H1 (cell line): ENCODE results near the gene CTIF. TPM values are rescaled to one million over a fixed set of nuclear protein-coding genes. Genes with fewer than 3 reads are reported as not detected.

Experiments
- CTCF ChIA-PET: fragments of 300-600 bp; sonication (Branson Sonifier 250); formaldehyde crosslinking; loops from one replicate; lab custom pipeline; 2021; ENCODE audit not compliant: partially characterized antibody; lab: Charles Lee
- POLR2A ChIA-PET: fragments of 300-600 bp; sonication (Branson Sonifier 250); formaldehyde crosslinking; loops from one replicate; lab custom pipeline; 2021; ENCODE audit warnings: inconsistent platforms; ENCODE audit not compliant: partially characterized antibody; lab: Charles Lee
- DNase-seq, 2 experiments: peaks; one replicate each; pipeline versions ENCODE4 v3.0.0 to v3.0.0-alpha.2; 2010 to 2022; ENCODE audit warnings: low spot score in 2 of 2, low read depth in 1 of 2, mixed read lengths in 1 of 2
- FAIRE-seq: peaks from 2 replicates; lab custom pipeline; 2011; peaks lifted over from hg19 to GRCh38; lab: Jason Lieb, UNC
- H2AFZ ChIP-seq: 2 replicates; pipeline ENCODE4 v1.8.1; 2012; ENCODE audit warnings: low read length, inconsistent platforms
- H2AK5ac ChIP-seq: 2 replicates; pipeline ENCODE4 v1.6.1; 2013; ENCODE audit warnings: low read depth, low read length
- H2BK120ac ChIP-seq: replicated peaks from 2 replicates; pipeline ENCODE3; 2013; ENCODE audit warnings: low read depth, low read length, inconsistent platforms
- H2BK12ac ChIP-seq: 2 replicates; pipeline ENCODE4 v1.6.1; 2013; ENCODE audit warnings: low read depth, low read length
- H2BK15ac ChIP-seq: 2 replicates; pipeline ENCODE4 v1.6.1; 2013; ENCODE audit warnings: low read length
- H2BK20ac ChIP-seq: 2 replicates; pipeline ENCODE4 v1.6.1; 2013; ENCODE audit warnings: low read length
- H2BK5ac ChIP-seq: 2 replicates; pipeline ENCODE4 v1.6.1; 2013; ENCODE audit warnings: low read depth, low read length
- H3K14ac ChIP-seq: 2 replicates; pipeline ENCODE4 v1.6.1; 2013; ENCODE audit warnings: inconsistent platforms; ENCODE audit not compliant: insufficient read length
- H3K18ac ChIP-seq: 2 replicates; pipeline ENCODE4 v1.6.1; 2013; ENCODE audit warnings: low read length; ENCODE audit errors: extremely low read depth
- H3K23ac ChIP-seq: 2 replicates; pipeline ENCODE4 v1.6.1; 2013; ENCODE audit warnings: inconsistent platforms; ENCODE audit not compliant: insufficient read length
- H3K23me2 ChIP-seq: 2 replicates; pipeline ENCODE4 v1.6.1; 2013; ENCODE audit warnings: low read depth, low read length
- H3K27ac ChIP-seq: 2 replicates; pipeline ENCODE4 v1.6.1; 2011; ENCODE audit warnings: low read depth, low read length, inconsistent platforms
- H3K27me3 ChIP-seq, 4 experiments: replicated peaks in 1 of 4; 1 replicate in 1 of 4; 2 replicates in 3 of 4; pipeline versions ENCODE4 v1.6.1 to v1.8.1; 2011 to 2013; ENCODE audit warnings: low read length in 3 of 4, mild to moderate bottlenecking in 3 of 4, inconsistent platforms in 2 of 4, mixed read lengths in 2 of 4, moderate library complexity in 1 of 4; ENCODE audit not compliant: control insufficient read depth in 3 of 4, insufficient read depth in 3 of 4; ENCODE audit errors: extremely low read depth in 1 of 4
- H3K36me3 ChIP-seq, 4 experiments: 2 replicates each; pipeline versions ENCODE4 v1.6.1 to v1.8.1; 2011 to 2013; ENCODE audit warnings: mild to moderate bottlenecking in 4 of 4, low read length in 3 of 4, moderate library complexity in 2 of 4, control low read depth in 1 of 4, inconsistent platforms in 1 of 4; ENCODE audit not compliant: insufficient read depth in 4 of 4, control insufficient read depth in 2 of 4
- H3K4ac ChIP-seq: replicated peaks from 2 replicates; pipeline ENCODE3; 2013; ENCODE audit warnings: low read length, low read depth, mixed read lengths, inconsistent platforms; ENCODE audit not compliant: insufficient read length
- H3K4me1 ChIP-seq, 4 experiments: replicated peaks in 1 of 4; 1 replicate in 1 of 4; 2 replicates in 3 of 4; pipeline versions ENCODE4 v1.6.1 to v1.8.1; 2011 to 2013; ENCODE audit warnings: low read length in 3 of 4, inconsistent platforms in 2 of 4, mixed read lengths in 1 of 4; ENCODE audit not compliant: insufficient read depth in 4 of 4, control insufficient read depth in 3 of 4
- H3K4me2 ChIP-seq, 2 experiments: 2 replicates each; pipeline versions ENCODE4 v1.6.1 to v1.8.1; 2011 to 2013; ENCODE audit warnings: low read depth in 2 of 2, low read length in 2 of 2, control low read depth in 1 of 2, inconsistent platforms in 1 of 2, mild to moderate bottlenecking in 1 of 2; ENCODE audit not compliant: insufficient read depth in 1 of 2
- H3K4me3 ChIP-seq, 4 experiments: fragments of 200-600, 300-600 bp in 1 of 4; sonication (generic), shearing (Covaris generic), sonication (Bioruptor Twin) in 1 of 4; 2 replicates each; pipeline versions ENCODE4 v1.5.1 to v1.8.1; 2011 to 2016; ENCODE audit warnings: low read length in 4 of 4, low read depth in 3 of 4, control low read depth in 2 of 4, inconsistent platforms in 2 of 4, mild to moderate bottlenecking in 2 of 4, mixed read lengths in 1 of 4, moderate library complexity in 1 of 4; ENCODE audit not compliant: insufficient read depth in 2 of 4; ENCODE audit errors: extremely low read depth in 1 of 4
- H3K56ac ChIP-seq: replicated peaks from 2 replicates; pipeline ENCODE3; 2013; ENCODE audit warnings: low read depth, mild to moderate bottlenecking, mixed read lengths, low read length, inconsistent platforms; ENCODE audit not compliant: insufficient read length
- H3K79me1 ChIP-seq: 2 replicates; pipeline ENCODE4 v1.6.1; 2013; ENCODE audit warnings: low read depth, low read length, control low read depth
- H3K79me2 ChIP-seq, 2 experiments: 2 replicates each; pipeline versions ENCODE4 v1.6.1 to v1.8.1; 2012 to 2013; ENCODE audit warnings: low read length in 2 of 2, mild to moderate bottlenecking in 2 of 2, inconsistent platforms in 1 of 2; ENCODE audit not compliant: insufficient read depth in 2 of 2, control insufficient read depth in 1 of 2
- H3K9ac ChIP-seq, 4 experiments: replicated peaks in 1 of 4; 1 replicate in 1 of 4; 2 replicates in 3 of 4; pipeline versions ENCODE4 v1.6.1 to v1.8.1; 2011 to 2013; ENCODE audit warnings: low read depth in 3 of 4, low read length in 3 of 4, control low read depth in 2 of 4, mild to moderate bottlenecking in 2 of 4, moderate library complexity in 2 of 4, inconsistent platforms in 1 of 4; ENCODE audit errors: extremely low read depth in 1 of 4
- H3K9me3 ChIP-seq, 2 experiments: 2 replicates each; pipeline versions ENCODE4 v1.6.1 to v1.8.1; 2012 to 2013; ENCODE audit warnings: mild to moderate bottlenecking in 2 of 2, moderate library complexity in 2 of 2, control low read depth in 1 of 2, inconsistent platforms in 1 of 2, low read depth in 1 of 2, low read length in 1 of 2, mixed read lengths in 1 of 2; ENCODE audit not compliant: insufficient read depth in 2 of 2
- H4K20me1 ChIP-seq, 2 experiments: replicated peaks in 1 of 2; 2 replicates each; pipeline versions ENCODE3 to v1.8.1; 2011 to 2013; ENCODE audit warnings: inconsistent platforms in 2 of 2, low read length in 2 of 2, mild to moderate bottlenecking in 1 of 2; ENCODE audit not compliant: insufficient read depth in 2 of 2, control insufficient read depth in 1 of 2
- H4K5ac ChIP-seq: 2 replicates; pipeline ENCODE4 v1.6.1; 2013; ENCODE audit warnings: low read length, low read depth, mixed read lengths, inconsistent platforms; ENCODE audit not compliant: insufficient read length
- H4K8ac ChIP-seq: 2 replicates; pipeline ENCODE4 v1.8.0; 2013; ENCODE audit warnings: mild to moderate bottlenecking, moderate library complexity, low read length, inconsistent platforms; ENCODE audit not compliant: insufficient read depth; ENCODE audit errors: extremely low read depth
- H4K91ac ChIP-seq: replicated peaks from 2 replicates; pipeline ENCODE3; 2013; ENCODE audit warnings: low read length, mixed read lengths, inconsistent platforms; ENCODE audit not compliant: insufficient read length
- ASH2L ChIP-seq: fragments of 200-600, 300-600 bp; sonication (generic); IDR thresholded peaks from one replicate; pipeline ENCODE4 v1.7.1; 2017; ENCODE audit warnings: low read length
- CBX5 ChIP-seq: fragments of 300-800, 300-1000 bp; sonication (generic); IDR thresholded peaks from 2 replicates; pipeline ENCODE4 v1.7.1; 2016; ENCODE audit warnings: antibody characterized with exemption, low read length, low read depth
- WGBS, 2 experiments: shearing (Covaris generic) in 1 of 2; methylation state at CpG; one replicate each; pipeline versions ENCODE4 v1.1.6 to v1.1.7; 2013 to 2015; ENCODE audit warnings: low lambda C conversion rate in 2 of 2, mixed read lengths in 2 of 2, inconsistent platforms in 1 of 2, low coverage in 1 of 2, missing lambda C conversion rate in 1 of 2; ENCODE audit not compliant: insufficient replicate concordance in 2 of 2, insufficient coverage in 1 of 2, insufficient read length in 1 of 2; ENCODE audit errors: extremely low coverage in 1 of 2, missing lambda C conversion rate in 1 of 2; 5-methylcytosine and 5-hydroxymethylcytosine counted together
- polyA plus RNA-seq, 7 experiments: library from polyadenylated mRNA; depleted of rRNA in 3 of 7; stranded (reverse) in 5 of 7; unstranded in 2 of 7; fragments of >200 nt in 5 of 7; fragments of 200-250 nt in 2 of 7; gene quantifications; 1 replicate in 5 of 7; 2 replicates in 1 of 7; 4 replicates in 1 of 7; pipeline versions ENCODE4 v1.2.1 to v1.2.3, GENCODE V29; 2011 to 2013; ENCODE audit warnings: missing spikeins in 2 of 7, mixed read lengths in 2 of 7
- total RNA-seq: library from RNA; stranded (reverse); fragmentation: NEBNext Ultra II Directional; extraction: Animal tissue kit (Norgen Biotek cat#: 25700); gene quantifications from 2 replicates; pipeline ENCODE4 v1.2.1, GENCODE V29; 2021

Gene CTIF
- total and polyA plus RNA-seq, 2 of the 8 experiments (the other 6 are each of a cell fraction or from before 2014, with no cell fraction given), result 9.0 to 17.8 TPM

- Histone ChIP-seq H2BK20ac (no peak overlapping the region), H4K8ac (no peak overlapping the region), H3K4ac (no peak overlapping the region), H2BK12ac (no peak overlapping the region), H2BK15ac (no peak overlapping the region), H3K9ac (no peak overlapping the region), H4K20me1 (peaks cover 1 to 2% of the 10 kb centered on the region in 2 experiments), H3K36me3 (no peaks in the 10 kb centered on the region), H3K27me3 (no peaks in the 10 kb centered on the region), H3K18ac (no peak overlapping the region), H3K9me3 (no peaks in the 10 kb centered on the region), H2BK5ac (no peak overlapping the region), H3K4me3 (no peak overlapping the region), H2AFZ (no peak overlapping the region), H3K27ac (no peak overlapping the region), H3K14ac (no peak overlapping the region), H4K91ac (no peak overlapping the region), H3K23me2 (no peaks in the 10 kb centered on the region), H3K79me2 (no peaks in the 10 kb centered on the region), H2AK5ac (no peak overlapping the region), H4K5ac (no peak overlapping the region), H2BK120ac (no peak overlapping the region), H3K23ac (no peak overlapping the region), H3K4me1 (no peaks in the 10 kb centered on the region; a peak in 1 of 7 replicates), H3K4me2 (no peak overlapping the region), H3K79me1 (no peaks in the 10 kb centered on the region), H3K56ac (no peak overlapping the region)
- DNase-seq, result no peak
- FAIRE-seq, result no peak
- 96% methylated on average over 6 of the region's 6 CpGs; no CpG with 5 or more reads in 1 of the 2 experiments for WGBS, 2 experiments
- ChIA-PET CTCF (interaction anchor here (1.1 kb wide), 1 partner anchor 8 kb away, joined by 4 read pairs; no protein-coding TSS in a partner anchor), POLR2A (no interaction called here)
- no peak for TF ChIP-seq ASH2L
- TF ChIP-seq CBX5, result no peak
Measured at GRCh38 chr18:48741866-48742265, 203.0 kb downstream of the CTIF start.
